IPS-15b (cell line): ENCODE data around the gene RASSF5.
"Not testable (repeated sequence)": the region's sequence is repeated elsewhere in the genome, so short reads cannot be mapped to it uniquely, and the experiment has no call there.

Source experiments
- H3K27me3 ChIP-seq: one replicate; pipeline ENCODE4 v1.6.1; 2013; ENCODE audit warnings: low read length; ENCODE audit not compliant: control insufficient read depth, insufficient read depth
- H3K36me3 ChIP-seq: one replicate; pipeline ENCODE4 v1.6.1; 2013; ENCODE audit warnings: low read length; ENCODE audit not compliant: control insufficient read depth, insufficient read depth
- H3K4me1 ChIP-seq: one replicate; pipeline ENCODE4 v1.6.1; 2013; ENCODE audit warnings: mild to moderate bottlenecking, low read length; ENCODE audit not compliant: control insufficient read depth, insufficient read depth
- H3K4me3 ChIP-seq: one replicate; pipeline ENCODE4 v1.5.1; 2013; ENCODE audit warnings: low read depth, low read length
- H3K9ac ChIP-seq: one replicate; pipeline ENCODE4 v1.6.1; 2013; ENCODE audit warnings: low read depth, mild to moderate bottlenecking, low read length
- H3K9me3 ChIP-seq: one replicate; pipeline ENCODE4 v1.6.1; 2013; ENCODE audit warnings: mild to moderate bottlenecking, low read length; ENCODE audit not compliant: control insufficient read depth, insufficient read depth

RASSF5 gene

DNA sequence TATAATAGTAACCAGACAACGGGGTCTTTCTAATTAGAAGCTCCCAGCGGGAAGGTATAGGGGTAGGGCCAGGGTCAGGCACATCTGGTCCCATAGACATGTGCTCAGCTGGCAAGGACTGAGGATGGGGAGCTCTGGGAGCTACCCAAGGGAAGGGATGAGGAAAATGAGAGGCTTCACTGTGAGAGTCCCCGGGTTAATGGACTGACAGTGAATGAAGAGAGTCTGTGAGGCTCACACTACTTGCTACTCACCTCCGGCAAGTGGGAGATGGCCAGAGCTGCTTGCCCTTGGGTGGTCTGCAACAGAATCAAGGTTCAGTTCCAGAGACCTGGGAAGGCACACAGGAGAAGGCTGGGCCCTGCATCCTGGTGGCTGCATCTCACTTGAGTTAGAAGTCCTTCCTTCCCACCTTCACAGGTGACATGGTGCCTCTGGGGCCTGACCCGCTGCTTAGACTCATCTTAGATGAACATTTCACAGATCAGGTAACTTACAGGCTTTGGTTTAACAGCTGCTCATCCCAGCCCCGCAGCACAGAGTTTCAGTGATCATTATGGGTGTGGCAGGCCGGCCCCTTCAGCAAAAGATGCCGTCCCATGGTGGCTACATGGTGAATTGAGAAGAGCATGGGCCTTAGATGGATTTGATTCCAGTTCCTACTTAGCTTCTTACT lies 73.2 kb downstream of the RASSF5 start:
- H3K36me3 ChIP-seq, result no peaks in the 10 kb centered on the region
- no peak overlapping the region for H3K4me3 ChIP-seq
- no peaks in the 10 kb centered on the region for H3K27me3 ChIP-seq
- no peak overlapping the region for H3K9ac ChIP-seq
- H3K4me1 ChIP-seq, result no peaks in the 10 kb centered on the region
- no peaks in the 10 kb centered on the region for H3K9me3 ChIP-seq

DNA sequence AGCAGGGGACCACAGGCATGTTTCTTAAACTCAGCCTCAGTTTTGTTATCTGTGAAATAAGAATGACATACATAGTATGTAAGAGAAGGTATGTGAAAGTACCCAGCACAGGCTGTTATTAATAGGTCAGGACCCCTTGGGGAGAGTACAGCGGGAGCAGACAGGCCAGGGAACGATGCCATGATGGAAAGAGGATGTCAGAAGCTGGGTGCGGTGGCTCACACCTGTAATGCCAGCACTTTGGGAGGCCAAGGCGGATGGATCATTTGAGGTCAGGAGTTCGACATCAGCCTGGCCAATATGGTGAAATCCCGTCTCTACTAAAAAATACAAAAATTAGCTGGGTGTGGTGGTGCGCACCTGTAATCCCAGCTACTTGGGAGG lies 73.8 kb downstream of the RASSF5 start:
- H3K4me3 ChIP-seq, H3K27me3 ChIP-seq, H3K4me1 ChIP-seq, H3K9ac ChIP-seq, H3K9me3 ChIP-seq, H3K36me3 ChIP-seq: not testable (repeated sequence)

DNA sequence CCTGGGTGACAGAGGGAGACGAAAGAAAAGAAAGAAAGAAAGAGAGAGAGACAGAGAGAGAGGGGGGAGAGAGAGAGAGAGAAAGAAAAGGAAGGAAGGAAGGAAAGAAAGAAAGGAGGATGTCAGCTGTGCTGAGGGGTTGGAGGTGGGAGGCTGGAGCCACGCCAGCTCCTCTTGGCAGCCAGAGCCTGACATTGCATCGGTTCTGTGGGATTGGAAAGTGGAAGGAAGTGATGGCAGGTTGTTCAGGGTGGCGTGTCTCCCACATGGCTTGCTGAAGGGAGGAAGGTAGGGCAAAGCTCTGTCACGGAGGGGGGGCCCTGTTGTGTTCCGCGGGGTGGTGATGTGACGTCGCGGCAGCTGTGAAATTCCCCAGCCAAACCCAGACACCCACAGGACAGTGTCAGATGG lies 74.2 kb downstream of the RASSF5 start:
- no peaks in the 10 kb centered on the region for H3K27me3 ChIP-seq
- no peaks in the 10 kb centered on the region for H3K9me3 ChIP-seq
- no peak overlapping the region for H3K9ac ChIP-seq
- H3K4me3 ChIP-seq, result no peak overlapping the region
- H3K36me3 ChIP-seq, result peaks cover 5% of the 10 kb centered on the region
- no peaks in the 10 kb centered on the region for H3K4me1 ChIP-seq

DNA sequence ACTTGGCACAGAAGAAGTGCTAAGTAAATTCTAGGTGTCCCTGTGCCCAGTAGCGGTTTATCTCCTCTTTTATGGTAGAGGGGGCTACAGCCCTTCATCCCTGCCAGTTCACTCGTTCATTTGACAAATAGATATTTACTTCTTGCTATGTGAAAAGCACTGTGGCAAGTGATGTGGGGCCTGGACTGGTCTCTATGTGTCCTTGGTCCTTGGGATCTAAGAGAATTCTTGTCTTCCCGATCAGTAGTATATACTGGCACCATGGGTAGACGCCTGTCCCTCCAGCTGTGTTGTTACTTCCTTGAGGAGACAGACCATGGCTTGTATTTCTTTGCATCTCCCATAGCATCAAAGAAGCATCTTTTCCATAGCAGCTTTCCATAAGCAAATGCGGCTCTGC lies 75.2 kb downstream of the RASSF5 start:
- H3K4me1 ChIP-seq, result no peaks in the 10 kb centered on the region
- peaks cover 5% of the 10 kb centered on the region for H3K36me3 ChIP-seq
- H3K9me3 ChIP-seq, result no peaks in the 10 kb centered on the region
- H3K9ac ChIP-seq, result no peak overlapping the region
- H3K4me3 ChIP-seq, result no peak overlapping the region
- no peaks in the 10 kb centered on the region for H3K27me3 ChIP-seq

DNA sequence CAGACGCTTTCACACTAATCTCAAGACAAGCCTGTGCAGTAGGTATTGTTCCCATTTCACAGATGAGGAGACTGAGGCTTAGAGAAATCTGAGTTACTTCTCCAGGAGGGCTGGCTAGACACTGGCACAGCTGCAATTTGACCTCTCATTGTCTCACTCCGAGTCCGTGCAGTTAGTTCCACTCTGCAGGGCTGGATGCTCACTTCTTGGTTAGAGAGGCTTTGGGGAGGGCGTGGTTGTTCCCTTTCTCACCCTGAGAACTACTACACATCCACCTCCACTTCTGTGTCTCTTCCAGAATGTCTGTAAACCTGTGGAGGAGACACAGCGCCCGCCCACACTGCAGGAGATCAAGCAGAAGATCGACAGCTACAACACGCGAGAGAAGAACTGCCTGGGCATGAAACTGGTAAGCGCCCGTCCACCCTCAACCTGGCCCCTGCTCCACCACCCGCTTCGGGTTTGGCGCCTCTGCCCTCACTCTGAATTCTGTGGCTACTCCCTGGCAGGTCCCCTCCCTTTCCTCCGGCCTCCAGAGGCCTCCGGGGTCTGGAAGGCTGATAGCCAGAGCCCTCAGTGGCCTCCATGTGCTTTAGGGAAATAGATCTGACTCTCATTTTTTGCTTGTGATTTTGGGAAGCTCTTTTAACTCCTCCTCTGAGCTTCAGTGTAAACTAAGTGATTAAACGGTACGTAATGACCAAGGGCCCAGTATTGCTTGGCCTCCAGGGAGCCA lies 75.8 kb downstream of the RASSF5 start:
- H3K27me3 ChIP-seq, result no peaks in the 10 kb centered on the region
- no peak overlapping the region for H3K9ac ChIP-seq
- H3K36me3 ChIP-seq, result peaks cover 8% of the 10 kb centered on the region
- no peak overlapping the region for H3K4me3 ChIP-seq
- H3K4me1 ChIP-seq, result no peaks in the 10 kb centered on the region
- no peaks in the 10 kb centered on the region for H3K9me3 ChIP-seq

DNA sequence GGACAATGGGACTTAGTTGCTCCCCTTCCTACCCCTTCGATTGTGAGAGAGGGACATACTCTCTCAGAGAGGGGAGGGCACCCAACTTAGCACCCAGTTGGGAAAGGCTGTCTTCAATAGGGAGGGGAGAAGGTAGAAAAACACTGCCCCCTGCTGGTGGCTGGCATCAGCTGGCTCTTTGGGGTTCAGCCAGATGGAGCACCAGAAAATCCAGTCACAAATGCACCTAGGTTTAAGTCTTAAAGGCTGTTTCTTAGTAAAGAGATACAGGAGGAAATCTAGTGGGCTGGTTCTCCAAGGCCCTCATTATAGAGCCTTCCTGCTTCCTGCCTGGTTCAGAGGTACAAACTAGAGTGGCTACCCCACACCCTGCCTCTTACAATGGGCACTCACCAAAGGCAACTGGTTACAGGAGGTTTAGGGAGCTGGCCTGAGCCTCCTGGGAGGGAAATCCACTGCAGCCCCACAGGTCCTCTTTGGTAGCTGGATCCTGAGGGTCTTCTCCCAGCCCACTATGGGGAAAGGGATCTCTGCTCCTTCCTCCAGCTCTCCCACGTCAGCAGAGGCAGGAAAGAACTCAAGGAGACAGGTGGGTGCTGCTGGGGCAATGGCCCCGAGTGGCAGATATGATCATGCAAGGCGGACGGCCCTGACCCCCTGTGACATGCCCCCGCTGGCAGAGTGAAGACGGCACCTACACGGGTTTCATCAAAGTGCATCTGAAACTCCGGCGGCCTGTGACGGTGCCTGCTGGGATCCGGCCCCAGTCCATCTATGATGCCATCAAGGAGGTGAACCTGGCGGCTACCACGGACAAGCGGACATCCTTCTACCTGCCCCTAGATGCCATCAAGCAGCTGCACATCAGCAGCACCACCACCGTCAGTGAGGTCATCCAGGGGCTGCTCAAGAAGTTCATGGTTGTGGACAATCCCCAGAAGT lies 76.6 kb downstream of the RASSF5 start:
- Histone ChIP-seq H3K9me3 (no peaks in the 10 kb centered on the region), H3K4me3 (no peak overlapping the region), H3K36me3 (peaks cover 10% of the 10 kb centered on the region), H3K9ac (no peak overlapping the region), H3K4me1 (no peaks in the 10 kb centered on the region), H3K27me3 (no peaks in the 10 kb centered on the region)

DNA sequence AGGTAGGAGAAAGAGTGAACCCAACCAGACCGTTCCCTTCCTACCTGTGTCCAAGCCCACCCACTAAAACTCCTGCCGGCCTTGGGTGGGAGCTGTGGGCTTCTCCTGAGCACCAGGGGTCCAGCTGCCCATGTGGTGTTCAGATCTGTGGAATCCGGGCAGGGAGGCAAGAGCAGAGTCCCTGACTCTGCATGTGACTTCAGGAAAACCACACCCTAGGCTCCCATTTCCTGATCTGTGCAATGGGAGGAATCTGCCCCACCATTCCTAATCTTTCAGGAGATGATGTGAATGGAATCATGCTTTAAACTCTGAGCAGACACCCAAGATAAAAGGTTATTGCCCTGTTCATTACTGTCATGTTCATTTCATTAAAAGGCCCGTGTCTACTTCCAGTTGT lies 77.4 kb downstream of the RASSF5 start:
- peaks cover 10% of the 10 kb centered on the region for H3K36me3 ChIP-seq
- H3K27me3 ChIP-seq, result no peaks in the 10 kb centered on the region
- no peaks in the 10 kb centered on the region for H3K4me1 ChIP-seq
- H3K9me3 ChIP-seq, result no peaks in the 10 kb centered on the region
- H3K4me3 ChIP-seq, result no peak overlapping the region
- no peak overlapping the region for H3K9ac ChIP-seq

DNA sequence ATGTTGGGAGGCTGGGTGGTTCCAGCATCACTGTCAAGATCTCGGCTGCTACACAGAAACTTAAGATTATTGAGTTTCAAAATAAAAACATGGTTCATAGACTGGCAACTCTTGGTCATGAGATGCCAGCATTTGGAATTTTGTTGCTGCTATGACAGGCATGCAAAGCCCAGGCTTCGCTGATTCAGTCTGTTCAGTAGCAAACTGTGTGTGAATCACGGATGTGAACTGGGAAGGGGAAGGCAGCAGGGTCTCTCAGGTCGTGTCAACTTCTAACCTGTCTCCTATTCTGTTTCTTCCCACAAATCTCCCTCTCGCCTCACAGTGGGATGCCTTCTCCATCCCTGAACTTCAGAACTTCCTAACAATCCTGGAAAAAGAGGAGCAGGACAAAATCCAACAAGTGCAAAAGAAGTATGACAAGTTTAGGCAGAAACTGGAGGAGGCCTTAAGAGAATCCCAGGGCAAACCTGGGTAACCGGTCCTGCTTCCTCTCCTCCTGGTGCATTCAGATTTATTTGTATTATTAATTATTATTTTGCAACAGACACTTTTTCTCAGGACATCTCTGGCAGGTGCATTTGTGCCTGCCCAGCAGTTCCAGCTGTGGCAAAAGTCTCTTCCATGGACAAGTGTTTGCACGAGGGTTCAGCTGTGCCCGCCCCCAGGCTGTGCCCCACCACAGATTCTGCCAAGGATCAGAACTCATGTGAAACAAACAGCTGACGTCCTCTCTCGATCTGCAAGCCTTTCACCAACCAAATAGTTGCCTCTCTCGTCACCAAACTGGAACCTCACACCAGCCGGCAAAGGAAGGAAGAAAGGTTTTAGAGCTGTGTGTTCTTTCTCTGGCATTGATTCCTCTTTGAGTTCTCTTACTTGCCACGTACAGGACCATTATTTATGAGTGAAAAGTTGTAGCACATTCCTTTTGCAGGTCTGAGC lies 79.4 kb downstream of the RASSF5 start:
- no peak overlapping the region for H3K4me3 ChIP-seq
- no peak overlapping the region for H3K9ac ChIP-seq
- no peaks in the 10 kb centered on the region for H3K9me3 ChIP-seq
- no peaks in the 10 kb centered on the region for H3K27me3 ChIP-seq
- H3K4me1 ChIP-seq, result no peaks in the 10 kb centered on the region
- peaks cover 10% of the 10 kb centered on the region for H3K36me3 ChIP-seq

- Histone ChIP-seq H3K4me1 (no peaks in the 10 kb centered on the region), H3K9ac (no peak overlapping the region), H3K27me3 (no peaks in the 10 kb centered on the region), H3K9me3 (no peaks in the 10 kb centered on the region), H3K4me3 (no peak overlapping the region), H3K36me3 (peaks cover 17% of the 10 kb centered on the region)
These were observed 80.6 kb downstream of the RASSF5 start for GRCh38 chr1:206587904-206588303.

- no peaks in the 10 kb centered on the region for H3K27me3 ChIP-seq
- H3K4me1 ChIP-seq, result no peaks in the 10 kb centered on the region
- no peak overlapping the region for H3K9ac ChIP-seq
- H3K36me3 ChIP-seq, result peaks cover 23% of the 10 kb centered on the region
- H3K9me3 ChIP-seq, result no peaks in the 10 kb centered on the region
- H3K4me3 ChIP-seq, result no peak overlapping the region
These were observed 81.2 kb downstream of the RASSF5 start for GRCh38 chr1:206588492-206588891.

DNA sequence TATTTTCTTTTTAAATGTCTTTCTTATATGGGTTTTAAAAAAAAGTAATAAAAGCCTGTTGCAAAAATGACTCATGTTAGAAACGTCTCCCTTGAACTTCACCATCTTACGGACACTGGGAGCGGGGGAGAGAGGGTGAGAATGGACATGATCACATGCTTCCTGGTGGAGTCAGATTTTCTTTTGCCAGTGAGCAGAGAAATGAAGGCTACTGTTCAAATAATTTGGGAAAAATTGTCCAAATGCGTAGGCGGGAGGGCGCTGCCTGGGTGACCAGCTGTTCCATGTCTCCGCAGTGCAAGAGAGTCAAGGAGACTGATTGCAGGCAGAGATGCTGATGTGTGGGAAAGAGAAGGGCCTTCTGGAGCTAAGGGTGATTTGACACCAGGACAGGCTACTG lies 81.9 kb downstream of the RASSF5 start:
- no peaks in the 10 kb centered on the region for H3K4me1 ChIP-seq
- H3K9me3 ChIP-seq, result no peaks in the 10 kb centered on the region
- H3K27me3 ChIP-seq, result no peaks in the 10 kb centered on the region
- H3K36me3 ChIP-seq, result peaks cover 25% of the 10 kb centered on the region
- no peak overlapping the region for H3K4me3 ChIP-seq
- H3K9ac ChIP-seq, result no peak overlapping the region
